Keratinocyte (primary cell): ENCODE data around the gene GABRG1.

Experiments used
- CTCF ChIP-seq, 3 experiments: IDR thresholded peaks in 1 of 3; conservative IDR thresholded peaks in 1 of 3; optimal IDR thresholded peaks in 1 of 3; 2 replicates in 2 of 3; 3 replicates in 1 of 3; pipeline versions ENCODE3 to v1.5.1; 2011; ENCODE audit warnings: low read length in 3 of 3, mild to moderate bottlenecking in 3 of 3, moderate library complexity in 2 of 3, control low read depth in 1 of 3, inconsistent platforms in 1 of 3; ENCODE audit not compliant: insufficient read depth in 2 of 3; ENCODE audit errors: extremely low read depth in 1 of 3
- EZH2 ChIP-seq: IDR thresholded peaks from one replicate; pipeline ENCODE4 v1.6.1; 2012; ENCODE audit warnings: inconsistent platforms, mild to moderate bottlenecking, low read length, moderate library complexity

- TF ChIP-seq CTCF (optimal IDR thresholded peaks at IDR 0.05 in 1 of 3, IDR thresholded peaks at IDR 0.05 in 1 of 3, conservative IDR thresholded peaks at IDR 0.05 in 1 of 3; ENCODE audit: extremely low read depth in 1 of 3, insufficient read depth in 2 of 3, low read length in 3 of 3), result no peak
- TF ChIP-seq EZH2, result no peak
These were observed 42.2 kb downstream of the GABRG1 start for GRCh38 chr4:46081674-46082073.
